ENCODE data around the gene IFT27.
"Not testable (repeated sequence)": the region's sequence is repeated elsewhere in the genome, so short reads cannot be mapped to it uniquely, and the experiment has no call there.

Gene IFT27

DNA sequence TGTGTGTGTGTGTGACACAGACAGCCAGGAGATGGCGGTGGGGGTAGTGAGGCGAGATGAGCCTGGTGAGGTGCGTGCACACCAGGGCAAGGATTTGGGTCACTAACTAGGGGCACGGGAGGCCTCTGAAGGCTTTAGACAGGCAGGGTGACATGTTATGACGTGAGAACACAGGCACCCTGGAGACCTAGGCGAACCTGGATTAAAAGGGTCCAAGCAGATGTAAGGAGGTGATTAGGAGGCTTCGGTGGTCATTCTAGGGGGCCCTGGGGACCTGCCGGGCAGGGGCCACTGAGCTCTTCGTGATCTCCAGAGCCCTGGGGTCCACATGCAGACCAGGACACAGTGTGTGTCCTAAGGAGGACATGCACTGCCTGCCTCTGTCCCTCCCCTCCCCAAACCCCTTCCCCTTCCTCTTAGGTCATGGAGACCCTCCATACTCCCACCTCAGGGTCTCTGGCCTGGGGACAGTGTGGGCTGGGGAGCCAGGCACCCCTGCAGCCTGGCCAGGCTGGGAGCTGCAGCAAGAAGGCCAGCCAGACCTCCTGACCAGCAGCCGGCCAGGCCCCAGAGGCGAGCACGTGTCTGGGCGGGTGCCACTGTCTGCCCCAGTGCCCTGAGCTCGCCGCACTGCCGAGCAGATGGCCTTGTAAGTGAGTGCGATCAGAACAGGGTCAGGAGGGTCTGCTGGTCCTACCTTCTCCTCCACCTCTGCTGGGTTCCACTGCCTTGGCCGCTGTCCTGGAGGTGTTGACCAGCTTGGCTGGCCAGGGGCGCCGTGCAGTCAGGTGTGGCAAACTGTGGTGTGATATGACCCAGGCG, 32.1 kb downstream of the IFT27 start:
- DNase-seq (ENCODE audit: low read depth): no peak

DNA sequence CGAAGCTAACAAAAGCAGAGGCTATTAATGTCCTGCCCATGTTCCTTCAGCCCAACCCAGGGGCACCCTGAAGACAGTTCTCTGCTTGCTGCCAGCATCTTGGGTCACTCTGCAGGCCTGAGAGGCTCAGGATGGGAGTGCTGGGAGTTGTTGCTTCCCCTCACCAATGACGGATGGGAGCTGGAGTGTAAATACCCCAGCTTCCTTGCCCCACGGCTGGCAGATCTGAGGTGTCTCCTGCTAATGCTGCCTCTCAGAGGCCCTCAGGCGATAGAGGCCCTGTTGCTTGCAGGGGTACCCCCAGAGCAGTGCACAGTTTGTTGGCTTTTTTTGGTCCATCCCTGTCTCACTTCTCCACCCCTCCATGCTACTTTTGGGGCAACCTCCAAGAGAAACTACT, 32.9 kb downstream of the IFT27 start:
- no peak for DNase-seq (ENCODE audit: low read depth)

DNA sequence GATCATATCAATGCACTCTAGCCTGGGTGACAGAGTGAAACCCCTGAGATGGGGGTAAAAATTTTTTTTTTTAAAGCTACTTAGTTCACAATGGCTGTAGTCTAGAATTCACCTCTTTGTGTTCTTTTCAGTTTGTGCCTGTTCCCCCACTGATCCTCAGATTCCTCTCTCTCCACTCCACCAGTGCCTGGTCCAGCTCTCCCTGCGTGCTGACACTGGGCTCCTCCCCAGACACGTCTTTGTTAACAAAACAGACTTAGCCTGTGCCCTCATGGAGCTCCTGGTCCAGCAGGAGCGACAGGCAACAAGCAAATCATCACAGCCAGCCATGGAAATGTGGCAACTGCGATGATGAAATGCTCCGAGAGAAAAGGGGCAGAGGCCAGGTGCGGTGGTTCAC, 34.0 kb downstream of the IFT27 start:
- DNase-seq (ENCODE audit: low read depth): no peak

DNA sequence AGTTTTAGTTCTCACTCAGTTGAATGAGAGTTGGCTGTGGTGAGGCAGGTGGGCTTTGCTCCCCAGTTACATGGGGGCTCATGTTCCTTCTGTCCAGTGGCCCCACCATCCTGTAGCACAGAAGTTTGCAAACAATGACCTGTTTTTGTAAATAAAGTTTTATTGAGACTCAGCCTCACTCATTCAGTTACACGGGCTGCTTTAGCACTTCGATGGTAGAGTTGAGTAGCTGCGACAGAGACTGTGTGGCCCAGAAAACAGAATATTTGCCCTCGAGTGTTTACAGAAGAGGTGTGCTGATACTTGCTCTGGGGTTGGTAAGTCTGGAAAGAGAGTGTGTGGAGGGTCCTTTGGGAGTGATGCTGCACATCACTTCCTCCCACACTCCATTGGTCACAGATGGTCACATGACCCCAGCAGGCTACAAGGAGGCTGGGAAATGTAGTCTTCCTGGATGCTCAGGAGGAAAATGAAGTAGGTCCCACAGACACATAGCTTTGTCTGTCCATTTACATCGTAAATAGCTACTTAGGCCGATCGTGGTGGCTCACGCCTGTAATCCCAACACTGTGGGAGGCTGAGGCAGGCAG, 34.6 kb downstream of the IFT27 start:
- no peak for DNase-seq (ENCODE audit: low read depth)

DNA sequence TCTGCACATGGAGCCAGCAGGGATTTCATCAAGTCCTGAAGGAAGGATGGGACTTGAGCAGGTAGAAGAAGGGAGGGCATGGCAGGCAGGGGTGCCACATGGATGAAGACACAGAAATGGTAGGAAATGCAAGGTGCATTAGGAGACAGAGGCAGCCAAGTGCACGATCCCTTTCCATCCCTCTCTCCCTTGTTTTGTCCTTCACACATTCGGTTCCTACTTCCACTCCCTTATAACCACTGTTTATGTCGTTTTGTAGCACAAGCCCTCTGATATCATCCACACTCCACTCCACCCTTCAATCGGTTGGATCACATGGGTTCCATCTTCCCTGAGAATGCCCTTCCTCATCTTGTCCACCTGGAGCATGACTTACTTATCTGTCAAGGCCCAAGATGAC, 35.2 kb downstream of the IFT27 start:
- DNase-seq (ENCODE audit: low read depth): no peak

DNA sequence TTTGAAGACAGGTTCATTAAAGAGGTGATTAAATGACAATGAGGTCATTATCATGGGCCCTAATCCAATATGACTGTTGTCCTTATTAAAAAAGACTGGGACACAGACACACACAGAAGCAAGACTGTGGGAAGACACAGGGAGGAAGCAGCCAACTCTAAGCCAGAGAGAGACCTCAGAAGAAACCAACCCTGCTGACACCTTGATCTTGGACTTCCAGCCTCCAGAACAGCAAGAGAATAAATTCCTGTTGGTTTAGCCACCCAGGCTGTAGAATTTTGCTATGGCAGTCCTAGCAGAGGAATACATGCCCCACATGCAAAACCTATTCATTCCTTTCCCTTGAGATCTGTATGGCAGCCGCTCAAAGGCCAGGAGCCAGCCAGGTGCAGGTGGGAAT, 36.7 kb downstream of the IFT27 start:
- no peak for DNase-seq (ENCODE audit: low read depth)

DNA sequence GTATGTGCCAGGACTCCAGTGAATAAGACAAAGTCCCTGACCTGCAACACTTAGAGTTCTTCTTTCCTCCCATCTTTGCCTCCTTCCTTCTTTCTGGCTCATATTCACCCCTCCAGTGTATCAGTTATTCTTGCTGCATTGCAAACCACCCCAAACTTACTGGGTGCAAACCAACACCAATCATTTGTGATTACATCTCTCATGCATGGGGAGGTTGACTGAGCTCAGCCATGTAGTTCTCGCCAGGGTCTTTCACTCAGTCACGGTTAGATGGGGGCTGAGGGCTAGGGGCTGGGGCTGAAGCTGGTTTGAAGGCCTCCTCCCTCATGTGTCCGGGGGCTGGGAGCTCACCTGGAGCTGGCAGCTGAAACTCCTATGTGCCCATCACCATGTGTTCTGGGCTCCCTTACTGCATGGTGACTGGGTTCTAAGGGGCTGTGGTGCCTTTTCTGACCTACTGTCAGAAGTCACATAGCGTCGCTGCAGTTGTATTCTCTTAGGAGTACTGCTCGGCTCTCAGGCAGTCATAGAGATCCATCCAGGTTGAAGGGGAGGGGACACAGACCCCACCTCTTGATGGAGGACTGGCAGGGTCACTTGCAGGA, 37.4 kb downstream of the IFT27 start:
- no peak for DNase-seq (ENCODE audit: low read depth)

DNA sequence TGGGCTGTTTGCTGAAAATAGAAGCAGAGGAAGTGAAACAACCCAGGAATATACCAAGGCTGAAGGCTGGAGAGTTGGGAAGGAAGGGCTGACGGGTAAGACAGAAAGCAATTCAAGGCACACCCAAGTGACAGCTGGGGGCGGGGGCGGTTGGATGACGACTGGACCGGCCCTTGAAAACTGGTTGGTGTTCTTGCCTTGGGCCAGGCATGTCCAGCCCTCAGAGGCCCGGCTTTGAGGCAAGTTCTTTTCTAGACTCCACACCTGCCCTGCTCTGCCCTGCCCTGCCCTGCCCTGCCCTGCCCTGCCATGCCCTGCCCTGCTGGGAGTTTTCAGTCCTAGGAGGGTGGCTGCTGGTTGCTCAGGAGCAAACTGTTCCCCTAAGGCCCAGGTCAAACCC, 38.1 kb downstream of the IFT27 start:
- no peak for DNase-seq (ENCODE audit: low read depth)

DNA sequence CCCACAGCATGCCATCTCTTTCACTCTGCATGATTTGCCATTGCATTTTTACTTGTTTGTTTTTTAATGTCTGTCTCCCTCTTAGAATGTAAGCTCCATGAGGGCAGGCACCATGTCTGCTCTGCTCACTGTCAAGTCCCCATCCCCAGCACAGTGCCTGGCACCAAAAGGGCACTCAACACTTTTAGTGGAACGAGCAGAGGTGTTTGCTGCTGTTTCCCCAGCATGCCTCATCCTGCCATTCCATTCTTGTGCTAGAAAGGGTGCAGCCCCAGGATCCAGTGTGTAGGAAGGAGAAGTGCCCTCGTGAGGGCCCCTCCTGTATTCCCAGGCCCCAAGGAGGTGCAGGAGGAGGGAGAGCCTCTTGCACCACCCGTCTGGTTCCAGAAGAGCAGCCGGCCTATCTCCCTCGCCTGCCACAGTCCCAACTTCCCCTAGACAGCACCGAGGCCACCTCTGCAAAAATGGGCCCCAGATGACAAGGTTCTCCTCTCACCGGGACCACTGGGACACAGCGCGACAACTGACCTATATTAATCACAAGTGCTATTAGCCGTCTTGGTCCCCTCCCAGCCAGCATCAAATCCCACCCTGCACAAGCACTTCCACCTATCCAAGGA, 39.1 kb downstream of the IFT27 start:
- DNase-seq (ENCODE audit: low read depth): no peak

DNA sequence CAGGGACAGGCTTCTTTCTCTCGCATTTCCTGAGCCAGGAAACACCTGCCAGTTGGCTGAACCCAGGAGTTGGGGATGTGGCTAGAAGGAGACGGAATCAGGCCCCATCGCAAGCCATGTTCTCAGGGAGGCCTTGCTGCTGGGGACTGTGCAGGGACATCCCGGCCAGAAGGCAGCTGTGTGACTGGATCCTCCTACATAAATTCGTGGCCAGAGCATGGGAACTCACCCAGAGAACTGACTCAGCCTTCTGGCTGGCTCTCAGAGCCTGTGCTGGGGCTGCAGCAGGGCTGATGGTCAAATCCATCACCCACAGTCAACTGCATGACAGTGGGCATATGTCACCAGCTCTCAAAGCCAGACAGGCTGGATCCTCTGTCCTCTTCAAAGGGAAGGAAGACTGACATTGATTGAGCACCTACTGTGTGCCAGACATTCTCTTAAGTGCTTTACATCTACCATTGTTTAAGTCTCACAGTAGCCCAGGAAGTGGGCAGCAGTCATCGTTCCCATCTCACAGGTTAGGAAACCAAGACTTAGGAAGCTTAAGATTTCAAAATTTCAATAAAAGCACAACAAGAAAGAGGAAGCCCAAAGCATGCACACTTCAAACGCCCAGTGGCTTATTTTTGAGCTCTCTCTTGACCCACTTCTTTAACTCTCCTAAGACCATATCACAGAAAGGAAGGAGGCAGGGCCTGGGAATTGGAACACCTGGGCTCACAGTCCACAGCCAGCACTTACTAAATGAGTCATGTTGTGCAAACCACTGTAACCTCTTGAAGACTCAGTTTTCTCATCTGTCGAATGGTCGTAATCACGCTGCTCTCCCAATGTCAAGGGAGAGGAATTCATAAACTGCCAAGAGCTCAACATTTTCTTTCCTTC, 41.5 kb downstream of the IFT27 start:
- DNase-seq (ENCODE audit: low read depth): no peak

DNA sequence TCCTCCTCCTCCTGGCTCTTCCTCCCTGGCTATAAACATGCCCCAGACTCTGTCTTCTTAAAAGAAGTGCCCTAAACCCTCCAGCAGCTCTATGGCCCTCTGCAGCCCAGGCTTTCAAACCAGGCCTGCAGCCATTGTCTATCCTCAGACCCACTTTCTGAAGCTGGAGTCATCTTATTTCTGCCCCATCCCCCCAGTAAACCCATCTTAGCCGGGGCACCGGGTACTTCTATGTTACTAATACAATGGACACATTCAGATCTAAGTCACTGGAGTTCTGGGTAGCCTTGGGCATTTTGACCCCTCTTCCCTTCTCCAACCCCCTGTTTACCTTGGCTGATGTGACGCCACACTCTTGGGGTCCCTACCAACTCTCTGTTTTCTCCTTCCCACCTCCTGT, 42.6 kb downstream of the IFT27 start:
- no peak for DNase-seq (ENCODE audit: low read depth)

DNA sequence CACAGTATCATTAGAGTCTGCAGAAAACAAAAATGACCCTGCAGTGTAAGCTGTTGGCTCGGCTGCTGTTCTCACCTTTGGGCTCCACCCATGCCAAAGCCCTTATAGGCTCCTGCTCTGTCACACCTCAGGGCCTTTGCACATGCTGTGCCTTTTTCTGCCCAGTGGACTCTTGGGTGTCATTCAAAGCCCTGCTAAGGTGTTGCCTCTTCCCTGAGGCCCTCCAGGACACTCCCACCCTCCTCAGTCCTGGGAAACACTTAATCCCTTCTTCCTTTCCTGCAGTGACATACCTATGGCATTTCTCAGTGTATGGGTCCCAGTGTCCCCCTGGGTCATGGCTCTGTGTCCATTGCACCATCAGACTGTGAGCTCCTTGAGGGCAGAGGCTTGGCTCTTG, 43.3 kb downstream of the IFT27 start:
- DNase-seq (ENCODE audit: low read depth): no peak

DNA sequence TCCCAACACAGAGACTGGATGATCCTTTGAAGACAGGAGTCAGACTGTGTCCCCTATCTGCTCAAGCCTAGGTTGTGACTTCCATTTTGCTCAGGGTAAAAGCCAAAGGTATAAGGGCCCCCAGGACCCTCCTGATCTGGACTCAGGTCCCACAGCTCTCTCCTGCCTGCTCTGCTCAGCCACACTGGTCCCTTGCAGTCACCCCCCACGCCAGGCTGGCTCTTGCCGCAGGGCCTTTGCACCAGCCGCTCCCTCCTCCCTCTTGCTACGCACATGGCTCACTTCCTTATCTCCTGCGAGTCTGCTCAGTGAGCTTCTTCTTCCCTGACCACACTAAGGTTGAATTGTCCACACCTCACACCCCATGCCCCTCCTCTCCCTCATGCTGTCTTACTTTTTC, 44.0 kb downstream of the IFT27 start:
- DNase-seq (ENCODE audit: low read depth): no peak

DNA sequence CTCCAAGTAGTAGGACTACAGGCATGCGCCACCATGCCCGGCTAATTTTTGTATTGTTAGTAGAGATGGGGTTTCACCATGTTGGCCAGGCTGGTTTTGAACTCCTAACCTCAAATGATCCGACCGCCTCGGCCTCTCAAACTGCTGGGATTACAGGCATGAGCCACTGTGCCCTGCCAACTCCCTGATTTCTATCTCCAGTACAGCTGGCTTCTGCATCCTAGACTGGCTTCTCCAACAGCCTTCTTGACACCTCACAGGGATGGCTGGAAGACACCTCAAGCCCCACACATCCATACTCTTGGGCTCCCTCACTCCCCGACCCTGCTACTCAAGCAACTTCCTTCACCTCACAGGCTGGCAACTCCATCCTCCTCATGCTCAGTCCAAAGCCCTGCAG, 44.6 kb downstream of the IFT27 start:
- not testable (repeated sequence) for DNase-seq (ENCODE audit: low read depth)

DNA sequence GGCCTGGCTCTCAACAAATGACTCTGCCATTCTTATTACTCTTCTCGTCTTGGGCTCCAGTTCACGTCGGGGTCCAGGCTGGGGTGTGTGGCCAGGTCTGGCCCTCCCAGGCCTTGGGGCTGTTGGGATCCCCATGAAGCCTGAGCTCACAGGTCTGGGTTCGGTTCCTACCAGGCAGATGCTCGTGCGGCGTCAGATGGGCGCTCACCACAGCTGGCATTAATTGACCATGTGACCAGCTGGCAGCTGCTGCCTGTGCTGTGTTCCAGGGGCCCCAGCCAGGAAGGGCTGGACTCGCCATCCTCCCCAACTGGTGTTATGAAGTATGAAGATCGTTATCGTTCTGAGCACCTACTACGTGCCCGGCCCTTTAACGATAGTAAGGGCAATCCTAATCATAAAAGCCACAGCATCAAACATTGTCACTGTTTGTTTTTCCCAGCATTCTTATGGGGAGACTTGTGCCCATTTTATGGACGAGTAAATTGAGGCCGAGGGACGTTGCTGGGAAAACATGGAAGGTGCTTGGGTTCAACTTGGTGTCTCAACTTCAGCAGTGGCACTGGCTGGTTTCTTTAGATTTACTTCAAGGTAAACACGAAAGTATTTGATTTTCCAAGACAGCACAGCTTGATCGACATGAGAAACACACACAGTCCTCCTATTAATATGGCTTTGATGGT, 45.6 kb downstream of the IFT27 start:
- DNase-seq (ENCODE audit: low read depth): no peak

DNA sequence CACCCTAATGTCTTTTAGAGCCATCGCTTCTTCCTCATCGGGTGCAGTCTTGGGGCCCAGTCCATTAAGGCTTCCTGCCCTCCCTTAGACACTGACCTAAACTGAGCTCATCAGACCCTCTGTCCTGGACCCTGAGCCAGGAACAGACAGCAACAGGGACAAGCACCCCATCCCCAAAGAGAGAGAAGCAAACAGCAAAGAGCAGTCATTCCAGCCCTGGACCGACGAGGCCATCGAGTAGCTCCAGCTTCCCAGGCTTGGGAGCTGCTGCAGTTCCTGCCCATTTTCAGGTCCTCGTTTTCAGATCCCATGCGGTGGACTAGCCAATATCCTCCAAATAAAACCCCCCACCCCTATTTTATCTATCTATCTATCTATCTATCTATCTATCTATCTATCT, 46.6 kb downstream of the IFT27 start:
- DNase-seq (ENCODE audit: low read depth): no peak

DNA sequence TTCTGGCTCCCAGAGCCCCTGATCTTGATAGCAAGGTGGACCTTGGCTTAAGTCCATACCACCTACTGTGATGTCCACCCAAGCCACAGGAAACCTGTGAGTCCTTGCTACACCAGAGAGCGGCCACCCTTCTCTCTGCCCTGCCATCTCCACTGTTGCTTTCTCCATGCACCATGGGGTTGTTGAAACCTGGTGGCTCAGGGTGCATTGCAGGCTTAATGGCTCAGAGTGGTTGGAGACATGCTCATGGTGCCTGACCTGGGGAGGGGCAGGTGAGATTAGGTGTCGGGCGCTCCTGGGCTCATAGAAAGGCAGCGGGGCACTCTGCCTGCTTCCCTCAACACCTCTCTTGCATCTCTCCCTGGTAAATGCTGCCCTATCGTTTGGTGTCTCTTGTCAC, 47.4 kb downstream of the IFT27 start:
- DNase-seq (ENCODE audit: low read depth): no peak

DNA sequence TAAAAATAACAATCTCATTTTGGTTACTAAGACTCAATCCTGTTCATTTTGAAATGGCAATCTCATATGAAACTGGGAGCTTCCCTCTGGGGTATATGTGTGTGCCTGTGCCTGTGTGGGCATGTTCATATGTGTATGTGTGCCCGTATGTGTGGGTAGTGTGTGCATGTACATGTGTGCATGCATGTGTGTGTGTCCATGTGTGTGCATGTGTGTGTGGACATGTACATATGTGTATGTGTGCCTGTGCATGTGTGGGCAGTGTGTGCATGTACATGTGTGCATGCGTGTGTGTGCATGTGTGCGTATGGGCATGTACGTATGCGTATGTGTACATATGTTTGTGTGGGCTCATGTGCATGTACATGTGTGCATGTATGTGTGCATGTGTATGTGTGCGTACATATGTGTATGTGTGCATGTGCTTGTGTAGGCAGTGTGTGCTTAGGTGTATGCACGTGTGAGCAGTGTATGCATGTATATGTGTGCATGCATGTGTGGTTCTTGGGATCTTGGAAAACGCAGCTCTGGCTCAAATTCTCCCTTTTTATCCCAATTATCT, 47.9 kb downstream of the IFT27 start:
- DNase-seq (ENCODE audit: low read depth): no peak

DNA sequence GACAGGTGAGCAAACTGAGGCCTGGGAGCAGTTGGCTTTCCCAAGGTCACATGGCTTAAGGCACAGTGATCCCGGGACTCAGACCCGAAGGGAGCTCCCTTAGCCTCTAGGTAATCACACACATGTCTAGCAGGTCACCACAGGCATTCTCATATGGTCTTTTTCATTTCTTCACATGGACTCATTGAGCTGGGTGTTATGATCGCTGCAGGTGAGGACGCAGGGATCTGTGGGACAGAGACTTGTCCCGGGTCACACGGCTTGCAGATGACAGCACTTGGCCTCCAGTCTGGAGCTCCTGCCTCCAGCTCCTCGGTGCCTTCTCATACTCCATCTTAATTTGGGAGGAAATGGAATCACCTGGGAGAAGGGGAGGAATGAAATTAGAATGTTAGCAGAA, 48.8 kb downstream of the IFT27 start:
- DNase-seq (ENCODE audit: low read depth): no peak

DNA sequence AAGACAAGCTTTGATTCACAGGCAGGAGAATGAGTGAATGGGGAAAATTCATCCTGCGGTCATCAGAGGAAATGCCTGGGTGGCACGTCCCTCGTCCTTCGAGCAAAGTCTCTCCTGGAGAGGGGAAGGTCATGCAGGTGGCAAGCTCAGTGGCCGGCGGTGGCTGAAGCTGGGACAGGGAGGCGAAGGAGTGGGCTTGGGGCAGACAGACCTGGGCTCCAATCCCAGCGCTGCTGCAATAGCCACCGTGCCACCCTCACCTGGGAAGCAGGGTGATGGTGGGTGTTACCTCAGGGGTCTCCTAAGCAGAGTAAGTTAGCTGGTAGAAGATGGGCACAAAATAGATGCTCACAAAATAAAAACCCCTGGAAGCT, 49.9 kb downstream of the IFT27 start:
- no peak for DNase-seq (ENCODE audit: low read depth)

DNA sequence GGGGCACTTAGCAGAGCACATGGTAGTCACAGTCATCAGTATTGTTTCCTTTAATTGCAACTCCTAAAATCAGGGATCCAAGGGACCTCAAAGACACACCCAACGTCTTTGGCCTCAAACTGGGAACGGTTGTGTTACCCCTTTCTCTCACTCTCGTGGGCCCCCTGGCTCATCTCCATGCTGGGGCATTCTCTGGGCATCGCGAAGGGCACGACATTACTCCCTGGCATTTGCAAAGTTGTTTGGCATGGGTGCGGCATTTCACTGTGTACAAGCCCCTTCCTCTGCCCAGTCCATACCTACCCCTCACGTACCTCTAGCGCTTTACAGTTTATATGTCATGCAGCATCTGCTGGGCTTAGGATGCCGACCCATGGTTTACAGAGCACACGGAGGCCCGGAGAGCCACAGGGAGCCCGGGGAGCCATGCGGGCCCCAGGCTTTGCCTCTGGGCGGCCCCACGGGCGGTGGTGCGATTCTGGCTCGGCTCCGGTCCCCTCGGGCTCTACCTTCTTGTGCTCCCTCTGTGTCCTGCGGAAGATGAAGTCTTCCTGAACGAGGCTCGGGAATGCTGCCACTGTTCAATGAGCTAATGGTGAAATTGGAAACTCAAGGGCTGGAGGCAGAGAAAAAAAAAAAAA, 50.4 kb downstream of the IFT27 start:
- DNase-seq (ENCODE audit: low read depth): no peak

Data from stimulated activated CD8-positive, alpha-beta memory T cell treated with anti-CD3 and anti-CD28 coated beads, Interleukin-4, amount 100 ng/mL, for 24 hours (primary cell).